Activated CD4-positive, alpha-beta T cell treated with anti-CD3 and anti-CD28 coated beads, Interleukin-2, Interleukin-4, amounts not matched to agents 100 ng/mL and 50 ng/mL, durations not matched to agents 16 hours and 8 hours (primary cell): ENCODE measurements around the gene MRPL53.
"Not testable (repeated sequence)": the region's sequence is repeated elsewhere in the genome, so short reads cannot be mapped to it uniquely, and the experiment has no call there.

Experiments
- DNase-seq: peaks from one replicate; pipeline ENCODE4 v3.0.0-alpha.2; 2020; ENCODE audit warnings: low spot score

The MRPL53 gene

DNA sequence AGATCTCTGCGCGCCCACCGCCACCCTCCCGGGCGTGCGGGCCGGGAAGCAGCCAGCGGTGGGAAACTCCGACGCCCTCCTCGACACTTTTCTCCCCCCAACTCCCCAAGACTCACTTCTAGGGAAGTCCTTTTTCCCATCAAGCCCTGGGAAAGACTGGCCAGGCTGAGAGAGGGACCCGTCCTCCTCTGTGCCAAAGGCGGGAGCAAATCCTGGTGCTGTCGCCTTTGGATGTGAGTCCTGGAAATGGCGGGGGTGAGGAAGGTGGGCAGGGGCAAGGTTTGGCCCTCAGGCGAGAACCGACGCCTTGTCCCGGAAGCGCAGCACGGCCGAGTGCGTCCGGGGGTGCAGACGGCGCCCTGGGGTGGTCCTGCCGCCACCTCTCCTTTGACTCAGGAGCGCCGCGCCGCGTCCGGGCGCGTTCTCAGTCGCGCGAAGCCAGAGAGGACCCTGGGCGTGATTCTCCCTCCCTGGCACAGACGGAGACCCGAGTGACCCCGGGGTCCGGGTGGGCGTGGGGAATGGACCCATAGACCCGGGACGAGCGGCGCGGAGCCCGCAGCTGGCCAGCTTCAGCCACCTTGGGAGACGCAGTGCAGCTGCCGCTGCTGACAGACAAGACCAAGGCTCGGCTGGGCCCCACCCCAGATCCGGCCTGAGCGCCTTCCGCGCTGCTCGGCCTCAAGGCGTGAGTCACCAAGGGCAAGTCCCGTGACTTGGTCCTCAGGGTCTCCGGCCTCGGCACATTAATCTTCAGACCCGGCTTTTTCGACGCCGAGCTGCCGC lies 30.4 kb upstream of the MRPL53 start:
- DNase-seq, result peak; percentile 74

GRCh38 chr2:74502147-74502719 lies 29.8 kb upstream of the MRPL53 start:
- no peak for DNase-seq

DNA sequence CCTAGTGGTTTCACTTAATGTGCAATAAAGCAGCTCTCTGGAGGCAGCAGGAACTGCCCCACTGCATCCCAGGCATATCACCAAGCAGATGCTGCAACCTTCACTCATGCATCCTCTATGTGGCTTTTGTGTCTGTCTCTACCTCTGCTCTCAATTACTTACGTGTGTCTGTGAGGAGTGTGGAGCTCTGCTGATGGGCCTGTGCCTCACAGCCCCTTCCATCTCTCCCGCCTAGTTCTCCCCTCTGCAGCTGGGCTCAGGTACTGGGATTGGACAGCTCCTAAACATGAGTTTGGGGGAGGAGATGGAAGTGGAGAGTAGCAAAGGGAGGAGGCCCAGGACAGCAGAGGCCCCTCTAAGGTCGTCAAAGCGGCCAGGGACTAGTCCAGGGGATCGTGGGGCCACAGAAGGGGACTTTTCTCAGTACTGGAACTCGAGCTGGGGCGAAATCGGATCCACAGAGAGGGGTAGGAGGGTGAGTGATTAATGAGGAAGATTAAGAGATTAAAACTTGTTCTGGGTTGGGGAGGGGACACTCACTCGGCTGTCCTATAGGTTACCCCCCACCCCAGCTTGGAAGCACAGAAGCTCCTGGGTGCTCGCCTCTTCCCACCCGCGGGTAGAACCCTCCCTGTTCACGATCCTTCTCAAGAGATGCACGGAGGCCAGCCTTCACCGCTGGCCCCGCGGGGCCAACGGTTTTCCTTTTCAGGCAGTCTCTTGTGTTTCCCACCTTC lies 29.0 kb upstream of the MRPL53 start:
- DNase-seq, result no peak

DNA sequence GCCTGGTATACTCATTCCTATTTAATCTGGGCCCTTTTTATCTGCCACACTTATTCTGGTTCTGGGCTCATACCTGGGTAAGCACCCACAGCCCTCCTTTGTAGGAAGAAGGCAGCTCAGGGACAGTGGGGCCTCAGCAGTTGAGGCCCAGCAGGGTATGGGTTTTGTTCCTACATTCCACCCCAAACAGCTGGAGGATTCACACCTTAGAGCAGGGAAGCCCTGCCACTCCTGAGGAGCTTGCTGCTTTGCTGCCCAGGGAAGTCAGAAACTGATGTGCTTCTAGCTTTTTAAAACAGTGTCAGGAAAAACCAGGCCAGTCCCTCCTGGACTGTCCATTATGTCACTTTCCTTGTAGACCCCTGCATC lies 28.1 kb upstream of the MRPL53 start:
- DNase-seq, result no peak

DNA sequence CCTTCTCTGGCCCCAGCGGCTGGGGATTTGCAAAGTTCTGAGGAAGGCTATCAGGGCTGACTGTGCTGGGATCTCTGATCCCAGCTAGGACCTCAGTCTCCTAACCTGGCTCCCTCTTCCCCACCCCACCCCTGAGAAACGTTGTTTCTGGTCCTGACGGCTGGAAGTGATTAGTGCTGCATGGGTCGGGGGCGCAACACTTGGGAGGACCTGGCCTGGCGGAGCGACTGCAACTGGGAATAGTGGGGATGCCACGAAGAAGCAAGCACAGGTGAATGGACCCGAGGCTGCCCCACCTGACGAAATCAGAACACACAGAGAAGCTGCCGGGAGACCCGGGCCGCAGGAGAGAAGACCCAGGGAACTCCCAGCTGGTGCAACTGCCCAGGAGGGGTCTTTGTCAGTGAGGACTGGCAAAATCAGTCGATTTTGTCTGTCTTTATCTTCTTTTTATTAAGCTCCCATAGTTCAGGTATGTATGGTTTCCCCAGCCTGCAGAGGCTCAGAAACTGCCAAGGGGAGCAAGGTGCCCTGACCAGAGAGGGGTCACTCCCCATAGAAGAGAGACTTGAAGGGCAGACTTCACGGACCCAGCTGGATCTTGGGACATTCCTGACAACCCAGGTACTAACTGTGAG lies 27.6 kb upstream of the MRPL53 start:
- no peak for DNase-seq

GRCh38 chr2:74499267-74499939 lies 26.9 kb upstream of the MRPL53 start, which contains the start of gene LBX2:
LBX2 (minus strand) TSS chr2:74499603; CDS start chr2:74499537, 66 bp downstream.
- DNase-seq, result no peak

DNA sequence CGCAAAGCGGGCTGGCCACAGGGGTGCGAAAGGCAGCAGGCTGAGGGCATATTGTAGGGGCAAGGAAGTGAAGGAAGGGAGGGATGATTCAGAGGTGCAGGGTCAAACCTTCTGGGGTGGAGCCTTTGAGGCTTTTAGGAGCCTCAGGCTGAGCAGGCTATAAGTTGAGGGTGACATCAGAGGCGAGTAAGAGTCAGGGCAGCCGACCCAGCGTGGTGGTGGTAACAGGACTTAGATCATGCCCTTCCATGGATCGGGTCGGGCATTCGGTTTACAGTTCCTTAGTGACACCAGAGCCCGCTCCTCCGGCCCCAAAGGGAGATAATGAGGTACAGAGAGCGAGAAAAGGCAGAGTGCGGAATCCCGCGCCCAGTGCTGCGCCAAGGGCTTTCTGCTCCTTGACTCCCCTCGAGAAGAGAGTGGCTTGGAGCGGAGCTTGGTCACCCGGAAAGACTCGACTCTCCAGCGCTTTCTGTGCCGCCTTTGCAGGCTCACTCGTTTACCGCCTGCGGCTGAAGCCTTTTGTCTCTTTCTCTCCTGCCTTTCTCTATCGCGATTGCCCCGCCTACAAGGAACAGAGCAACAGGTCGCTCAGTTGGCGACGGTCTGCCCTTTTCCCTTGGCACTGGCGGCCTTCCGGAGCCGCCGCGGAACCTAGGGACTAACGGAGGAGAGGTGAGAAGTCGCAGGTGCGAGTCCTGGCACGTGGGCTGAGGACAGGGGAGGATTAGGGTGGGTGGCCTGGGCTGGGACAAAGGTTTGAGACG lies 26.2 kb upstream of the MRPL53 start:
- peak; percentile 59 for DNase-seq

- DNase-seq, result no peak
Observed at GRCh38 chr2:74497777-74498499, 25.5 kb upstream of the MRPL53 start.

GRCh38 chr2:74496997-74497776 lies 24.7 kb upstream of the MRPL53 start:
- DNase-seq, result no peak

- DNase-seq, result no peak
Observed at GRCh38 chr2:74495440-74495839, 23.0 kb upstream of the MRPL53 start.

DNA sequence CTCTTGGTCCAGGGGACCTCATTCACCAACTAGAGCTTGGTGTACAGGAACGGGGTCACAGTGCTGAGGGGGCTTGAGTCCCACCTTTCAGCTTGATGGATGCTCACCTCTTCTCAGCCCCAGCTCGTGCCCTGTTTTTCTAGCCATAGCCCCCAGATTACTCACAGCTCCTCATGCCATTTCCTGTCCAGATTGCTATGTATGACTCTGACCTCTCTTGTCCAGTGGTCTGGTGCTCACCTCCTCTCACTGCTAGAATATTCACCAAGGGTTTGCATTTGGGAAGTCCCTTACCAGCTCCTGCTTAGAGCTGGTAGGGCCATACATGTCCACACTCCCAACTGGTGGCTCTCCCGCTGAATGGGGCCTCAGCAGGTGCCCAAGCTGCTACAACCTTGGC lies 21.1 kb upstream of the MRPL53 start:
- no peak for DNase-seq

- no peak for DNase-seq
Observed at GRCh38 chr2:74491648-74492544, 19.4 kb upstream of the MRPL53 start.

DNA sequence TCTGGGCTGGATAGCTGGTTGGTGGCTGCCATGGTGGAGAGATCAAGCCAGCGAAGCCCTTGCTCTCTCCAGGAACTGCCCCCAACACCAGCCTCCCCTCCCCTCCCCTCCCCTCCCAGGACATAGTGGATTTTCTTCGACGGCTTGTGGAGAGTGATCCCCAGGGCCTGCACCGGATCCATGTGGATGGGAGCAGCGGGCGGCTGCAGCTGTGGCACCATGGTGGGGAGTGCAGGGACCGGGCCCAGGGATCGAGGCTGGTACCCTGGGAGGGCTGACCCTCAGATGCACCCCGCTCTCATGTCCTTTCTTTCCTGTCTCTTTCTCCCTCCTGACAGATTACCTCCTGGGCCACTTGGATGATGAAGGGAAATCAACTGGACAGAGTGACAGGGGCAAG lies 17.4 kb upstream of the MRPL53 start:
- no peak for DNase-seq

GRCh38 chr2:74488643-74489481 lies 16.4 kb upstream of the MRPL53 start:
- DNase-seq, result no peak

DNA sequence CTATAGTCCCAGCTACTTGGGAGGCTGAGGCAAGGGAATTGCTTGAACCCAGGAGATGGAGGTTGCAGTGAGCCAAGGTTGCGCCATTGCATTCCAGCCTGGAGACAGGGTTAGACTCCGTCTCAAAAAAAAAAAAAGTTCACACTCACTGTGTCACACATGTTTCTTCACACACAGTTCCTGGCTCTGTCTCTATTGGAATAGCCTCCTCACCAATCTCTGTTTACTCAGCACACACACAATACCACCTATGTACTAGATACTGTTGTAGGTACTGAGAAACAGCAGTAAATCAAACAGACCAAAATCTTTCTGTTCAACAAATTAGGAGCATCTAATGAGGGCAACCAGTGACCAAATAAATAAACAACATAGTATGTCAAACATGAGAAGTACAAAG lies 13.7 kb upstream of the MRPL53 start:
- no peak for DNase-seq

GRCh38 chr2:74483675-74484164 lies 11.2 kb upstream of the MRPL53 start:
- DNase-seq, result not testable (repeated sequence)

GRCh38 chr2:74482801-74483674 lies 10.6 kb upstream of the MRPL53 start, which contains the start of the genes CCDC142 and TTC31:
CCDC142 (minus strand) TSS chr2:74482998; CDS start chr2:74482837, 161 bp downstream.
TTC31 (plus strand) TSS chr2:74483081; CDS start chr2:74483096, 15 bp downstream.
- DNase-seq, result peak; percentile 95
